GM18907 (cell line): Measurements from ENCODE around the gene DENND10.
"Not testable (repeated sequence)": the region's sequence is repeated elsewhere in the genome, so short reads cannot be mapped to it uniquely, and the experiment has no call there.

Experiments
- ATAC-seq: cut with Tn5 transposase; IDR thresholded peaks from one replicate; pipeline ENCODE4 v1.9.1; 2021; ENCODE audit warnings: mild to moderate bottlenecking, moderate library complexity; ENCODE audit not compliant: unreplicated experiment

Gene DENND10

GRCh38 chr10:119165171-119166117, 61.5 kb downstream of the DENND10 start, which contains the start of gene SFXN4:
TSS of gene SFXN4 (minus strand) at chr10:119165714. CDS start at chr10:119165647, 67 bp downstream.
- ATAC-seq: peak; percentile 91

DNA sequence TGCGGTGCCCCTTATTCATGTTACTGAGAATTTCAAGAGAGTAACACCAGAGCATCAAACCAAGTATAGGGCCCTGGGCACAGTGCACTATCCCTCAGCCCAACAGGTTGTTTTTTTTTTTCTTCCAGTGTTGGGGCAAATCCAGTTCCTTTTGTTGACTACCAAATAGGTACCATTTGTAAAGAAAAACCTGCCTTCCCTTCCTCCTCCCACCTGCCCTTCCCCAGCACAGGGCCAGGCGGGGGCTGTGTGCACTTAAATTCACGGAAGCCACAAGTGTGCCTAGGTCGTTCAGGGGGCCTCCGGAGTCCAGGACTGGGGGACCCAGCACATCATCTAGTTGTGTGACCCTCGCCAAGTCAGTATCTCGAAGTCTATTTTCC, 62.2 kb downstream of the DENND10 start:
- ATAC-seq: peak; percentile 7

DNA sequence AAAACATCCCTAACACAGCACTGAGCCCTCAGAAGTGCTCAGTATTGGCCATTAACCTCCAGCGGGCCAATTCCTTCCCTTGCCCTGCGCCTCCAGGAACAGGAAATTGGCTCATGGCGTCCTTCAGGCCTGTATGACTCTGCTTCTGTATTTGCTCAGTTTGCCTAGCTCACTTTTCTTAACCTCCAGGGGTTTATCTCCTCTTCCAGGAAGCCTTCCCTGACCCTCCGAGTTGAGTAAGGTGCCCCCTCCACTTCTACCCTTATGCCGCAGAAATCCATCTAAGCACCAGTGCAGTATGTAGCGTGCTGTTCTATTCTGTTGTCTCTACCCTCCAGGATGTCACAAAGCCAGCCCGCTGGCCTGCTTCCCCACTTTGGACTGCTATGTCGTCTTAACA, 62.7 kb downstream of the DENND10 start:
- no peak for ATAC-seq

DNA sequence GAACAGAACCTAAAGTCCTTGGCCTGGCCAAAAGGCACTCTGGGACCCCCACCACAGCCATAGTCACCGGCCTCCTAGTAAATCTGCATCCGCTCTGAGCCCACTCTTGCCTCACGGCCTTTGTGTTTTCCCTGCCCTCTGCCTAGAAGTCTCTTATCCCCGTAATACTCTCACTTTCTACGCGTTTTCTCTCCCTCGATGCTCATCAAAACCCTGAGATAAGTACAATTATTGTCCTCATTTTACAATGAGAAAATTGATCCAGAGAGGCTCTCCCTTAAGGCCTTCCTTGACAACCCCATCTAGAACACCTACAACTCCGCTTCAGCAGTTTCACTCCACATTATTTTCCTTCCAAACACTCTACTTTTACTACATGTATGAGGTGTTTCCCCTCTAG, 63.1 kb downstream of the DENND10 start:
- ATAC-seq: no peak

DNA sequence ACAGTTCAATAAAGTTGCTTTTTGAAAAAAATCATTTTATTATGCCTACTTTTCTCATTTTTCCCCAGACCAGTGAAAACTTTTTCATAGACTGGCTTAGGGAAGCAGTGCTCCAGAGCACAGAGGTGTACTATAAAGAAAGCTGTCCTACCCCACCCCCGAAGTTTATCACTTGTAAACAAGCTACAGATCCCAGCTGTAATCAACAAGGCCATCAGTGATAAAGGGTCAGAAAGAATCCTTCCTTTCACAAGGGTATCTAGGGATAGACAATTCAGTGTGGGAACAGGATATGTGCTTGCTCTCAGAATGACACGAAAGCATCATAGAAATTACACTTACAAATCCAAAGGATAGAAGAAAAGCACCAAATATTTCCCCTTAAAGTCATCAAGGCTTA, 70.2 kb downstream of the DENND10 start:
- ATAC-seq: no peak

DNA sequence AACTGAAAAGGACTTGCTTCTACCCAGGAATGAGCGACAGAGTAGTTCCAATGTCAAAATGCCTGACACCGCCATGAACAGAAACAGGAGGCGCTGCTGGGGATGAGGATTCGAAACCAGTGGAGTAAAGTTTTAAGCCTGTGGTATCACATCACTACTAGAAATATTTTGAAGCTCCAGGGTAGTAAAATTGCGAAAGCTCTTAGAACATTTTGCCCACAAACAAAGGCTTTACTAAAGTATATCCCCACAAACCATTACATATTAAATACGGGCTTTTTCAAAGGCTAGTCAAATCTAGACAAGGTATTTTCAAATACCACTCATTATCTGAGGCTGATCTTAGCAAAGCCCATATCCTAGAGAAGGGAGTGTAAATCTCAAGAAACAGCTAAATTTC, 72.3 kb downstream of the DENND10 start:
- no peak for ATAC-seq

DNA sequence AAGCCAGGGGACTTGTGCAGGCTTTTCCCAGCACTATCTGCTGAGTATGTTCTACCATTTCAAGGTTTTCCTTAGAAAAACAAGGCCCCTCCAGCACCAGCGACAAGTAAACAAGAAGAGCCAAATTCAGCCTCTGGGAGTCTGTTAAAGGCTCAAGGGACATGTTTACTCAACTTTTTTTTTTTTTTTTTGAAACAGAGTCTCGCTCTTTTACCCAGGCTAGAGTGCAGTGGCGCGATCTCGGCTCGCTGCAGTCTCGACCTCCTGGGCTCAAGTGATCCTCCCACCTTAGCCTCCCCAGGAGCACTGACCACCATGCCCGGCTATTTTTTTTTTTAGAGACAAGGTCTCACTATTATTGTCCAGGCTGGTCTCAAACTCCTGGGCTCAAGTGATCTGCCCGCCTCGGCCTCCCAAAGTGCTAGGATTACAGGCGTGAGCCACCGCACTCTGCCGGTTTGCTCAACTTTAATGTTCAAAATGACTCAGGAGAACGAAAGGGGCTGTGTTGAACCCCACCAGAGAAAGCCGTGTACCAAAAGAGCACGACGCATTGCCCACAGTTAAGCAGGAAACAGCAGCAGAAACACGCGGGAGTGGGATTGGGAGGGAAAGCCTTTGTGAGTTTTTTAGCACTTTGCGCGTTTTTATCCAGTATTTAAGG, 73.9 kb downstream of the DENND10 start:
- peak; percentile 19 for ATAC-seq

DNA sequence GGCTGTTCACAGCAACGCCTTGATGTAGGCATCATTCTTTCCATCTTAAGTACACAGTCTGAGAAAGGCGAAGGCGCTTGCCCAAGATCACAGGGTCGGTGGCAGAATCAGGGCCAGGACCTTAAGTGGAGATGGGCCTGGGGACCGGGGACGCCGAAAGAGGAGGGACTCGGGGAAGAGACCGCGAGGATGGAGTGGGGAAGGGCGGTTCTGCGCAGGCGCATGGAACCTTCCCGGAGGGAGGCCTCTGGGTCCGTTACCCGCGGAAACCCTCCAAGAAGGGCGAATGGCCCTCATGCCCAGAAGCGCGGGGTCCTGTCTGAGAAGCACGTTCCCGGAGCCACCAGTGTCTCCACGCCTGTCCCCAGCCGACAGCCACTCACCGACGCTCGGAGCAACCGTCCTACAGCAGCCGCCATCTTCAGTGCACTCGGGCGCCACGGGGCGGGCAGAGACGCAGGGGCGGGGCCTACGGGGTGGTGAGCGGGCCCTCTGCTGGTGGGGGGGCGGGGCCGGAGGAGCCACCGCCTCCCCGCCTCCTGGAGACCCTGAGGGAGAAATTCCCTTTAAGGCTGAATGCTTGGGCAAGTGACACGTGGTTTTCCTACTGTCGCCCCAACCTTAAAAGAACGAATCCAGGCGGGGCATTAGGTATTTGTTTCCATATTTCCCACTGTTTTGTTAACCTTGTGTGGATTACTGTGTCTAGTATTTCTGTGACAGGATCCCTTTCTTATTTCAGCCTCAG, 74.6 kb downstream of the DENND10 start, which contains the start of gene PRDX3:
PRDX3 (minus strand) TSS at position 441 of the 748 bp plus-strand sequence; CDS start at position 419, 22 bp downstream.
- peak; percentile 92 for ATAC-seq

DNA sequence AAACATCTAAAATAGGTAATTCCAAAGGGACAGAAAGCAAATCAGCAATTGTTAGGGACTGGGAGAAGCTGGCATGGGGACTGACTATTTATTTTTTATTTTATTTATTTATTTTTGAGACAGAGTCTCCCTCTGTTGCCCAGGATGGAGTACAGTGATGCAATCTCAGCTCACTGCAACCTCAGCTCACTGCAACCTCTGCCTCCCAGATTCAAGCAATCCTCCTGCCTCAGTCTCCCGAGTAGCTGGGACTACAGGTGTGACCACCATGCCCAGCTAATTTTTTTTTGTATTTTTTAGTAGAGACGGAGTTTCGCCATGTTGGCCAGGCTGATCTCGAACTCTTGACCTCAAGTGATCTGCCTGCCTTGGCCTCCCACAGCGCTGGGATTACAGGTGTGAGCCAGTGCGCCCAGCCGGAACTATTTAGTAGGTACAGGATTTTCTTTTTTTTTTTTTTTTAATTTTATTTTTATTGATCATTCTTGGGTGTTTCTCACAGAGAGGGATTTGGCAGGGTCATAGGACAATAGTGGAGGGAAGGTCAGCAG, 77.0 kb downstream of the DENND10 start:
- ATAC-seq: not testable (repeated sequence)

- ATAC-seq: no peak
These were observed 79.9 kb downstream of the DENND10 start for GRCh38 chr10:119183664-119184412.
